IMR-90 (cell line): ENCODE data around the gene ACIN1. TPM values are rescaled to one million over a fixed set of nuclear protein-coding genes. Genes with fewer than 3 reads are reported as not detected.

Experiments used
- ATAC-seq: fragments of 200-7000 bp; cut with Tn5 transposase; 2 replicates; pipeline ENCODE4 v1.9.1; 2020; ENCODE audit warnings: low read depth, mild to moderate bottlenecking, moderate library complexity
- BruUV-seq: library from RNA; stranded (reverse); fragments of 400-500 nt; replicated peaks from 2 replicates; lab custom pipeline; 2021; lab: Mats Ljungman, UMichigan
- CTCF ChIA-PET: fragments of 300-600 bp; formaldehyde crosslinking; extraction: SDS; loops from one replicate; lab custom pipeline; 2021; ENCODE audit warnings: antibody characterized with exemption; lab: Yijun Ruan, JAX
- POLR2A ChIA-PET: fragments of 300-600 bp; sonication (Branson Sonifier 250); formaldehyde crosslinking; loops from one replicate; lab custom pipeline; 2022; ENCODE audit warnings: antibody characterized with exemption; ENCODE audit not compliant: unreplicated experiment; lab: Charles Lee
- DNase-seq: peaks from one replicate; pipeline ENCODE4 v3.0.0; 2013
- H2AFZ ChIP-seq: replicated peaks from 2 replicates; pipeline ENCODE3; 2013; ENCODE audit warnings: low read length, mild to moderate bottlenecking; ENCODE audit not compliant: poor library complexity
- H2AK5ac ChIP-seq: 2 replicates; pipeline ENCODE4 v1.6.1; 2013; ENCODE audit warnings: low read depth, low read length, inconsistent platforms
- H2AK9ac ChIP-seq: replicated peaks from 2 replicates; pipeline ENCODE3; 2013; ENCODE audit warnings: mild to moderate bottlenecking, low read depth, low read length, moderate library complexity; ENCODE audit not compliant: poor library complexity
- H2BK120ac ChIP-seq: 2 replicates; pipeline ENCODE4 v1.6.1; 2013; ENCODE audit warnings: low read depth, low read length, inconsistent platforms
- H2BK15ac ChIP-seq: 3 replicates; pipeline ENCODE4 v1.6.1; 2013; ENCODE audit warnings: low read depth, low read length, inconsistent platforms
- H2BK20ac ChIP-seq: 2 replicates; pipeline ENCODE4 v1.6.1; 2013; ENCODE audit warnings: low read depth, mild to moderate bottlenecking, inconsistent platforms, low read length, moderate library complexity
- H2BK5ac ChIP-seq: 2 replicates; pipeline ENCODE4 v1.6.1; 2013; ENCODE audit warnings: mild to moderate bottlenecking, low read depth, low read length, inconsistent platforms; ENCODE audit not compliant: poor library complexity, severe bottlenecking
- H3K14ac ChIP-seq: replicated peaks from 2 replicates; pipeline ENCODE4 v1.6.1; 2013; ENCODE audit warnings: low read depth, low read length, inconsistent platforms
- H3K18ac ChIP-seq: 2 replicates; pipeline ENCODE4 v1.6.1; 2013; ENCODE audit warnings: low read depth, low read length, control low read depth
- H3K23ac ChIP-seq: 2 replicates; pipeline ENCODE4 v1.6.1; 2013; ENCODE audit warnings: low read depth, low read length, inconsistent platforms
- H3K27ac ChIP-seq: 2 replicates; pipeline ENCODE4 v1.5.1; 2013; ENCODE audit warnings: mild to moderate bottlenecking, control low read depth, low read length; ENCODE audit not compliant: insufficient read depth
- H3K27me3 ChIP-seq: 2 replicates; pipeline ENCODE4 v1.6.1; 2013; ENCODE audit warnings: low read length; ENCODE audit not compliant: control insufficient read depth, insufficient read depth
- H3K36me3 ChIP-seq: 2 replicates; pipeline ENCODE4 v1.6.1; 2013; ENCODE audit warnings: low read length, mixed read lengths; ENCODE audit not compliant: control insufficient read depth, insufficient read depth
- H3K4ac ChIP-seq: 2 replicates; pipeline ENCODE4 v1.6.1; 2013; ENCODE audit warnings: low read depth, low read length, inconsistent platforms
- H3K4me1 ChIP-seq: 2 replicates; pipeline ENCODE4 v1.6.1; 2013; ENCODE audit warnings: low read length, mixed read lengths; ENCODE audit not compliant: control insufficient read depth, insufficient read depth
- H3K4me2 ChIP-seq: 2 replicates; pipeline ENCODE4 v1.6.1; 2013; ENCODE audit warnings: low read depth, mild to moderate bottlenecking, control low read depth, low read length, moderate library complexity
- H3K4me3 ChIP-seq: 2 replicates; pipeline ENCODE4 v1.5.1; 2013; ENCODE audit warnings: low read depth, mild to moderate bottlenecking, control low read depth, low read length, moderate library complexity; ENCODE audit not compliant: insufficient read depth
- H3K56ac ChIP-seq: 2 replicates; pipeline ENCODE4 v1.6.1; 2013; ENCODE audit warnings: low read length, inconsistent platforms; ENCODE audit not compliant: insufficient read depth; ENCODE audit errors: extremely low read depth
- H3K79me1 ChIP-seq, 2 experiments: 2 replicates each; pipeline ENCODE4 v1.6.1; 2013; ENCODE audit warnings: low read length in 2 of 2, inconsistent platforms in 1 of 2, low read depth in 1 of 2
- H3K9ac ChIP-seq: 2 replicates; pipeline ENCODE4 v1.6.1; 2013; ENCODE audit warnings: low read depth, low read length, control low read depth
- H3K9me1 ChIP-seq: 2 replicates; pipeline ENCODE4 v1.6.1; 2013; ENCODE audit warnings: low read length, inconsistent platforms; ENCODE audit not compliant: insufficient read depth
- H3K9me3 ChIP-seq: 2 replicates; pipeline ENCODE4 v1.6.1; 2013; ENCODE audit warnings: low read length; ENCODE audit not compliant: control insufficient read depth, insufficient read depth
- H4K20me1 ChIP-seq: 2 replicates; pipeline ENCODE4 v1.6.1; 2013; ENCODE audit warnings: low read length, inconsistent platforms; ENCODE audit not compliant: insufficient read depth
- H4K5ac ChIP-seq: 2 replicates; pipeline ENCODE4 v1.6.1; 2013; ENCODE audit warnings: mild to moderate bottlenecking, low read depth, low read length, control low read depth
- H4K8ac ChIP-seq, 2 experiments: 2 replicates each; pipeline ENCODE4 v1.6.1; 2013; ENCODE audit warnings: low read depth in 2 of 2, low read length in 2 of 2, control low read depth in 1 of 2, inconsistent platforms in 1 of 2
- H4K91ac ChIP-seq: 2 replicates; pipeline ENCODE4 v1.6.1; 2013; ENCODE audit warnings: low read depth, low read length, inconsistent platforms; ENCODE audit not compliant: insufficient read depth
- CTCF ChIP-seq: conservative IDR thresholded peaks from 2 replicates; pipeline ENCODE4 v1.5.1; 2012; ENCODE audit warnings: mild to moderate bottlenecking, low read depth, low read length, improper control_type of control experiment
- POLR2A ChIP-seq: IDR thresholded peaks from 2 replicates; pipeline ENCODE4 v1.6.1; 2012; ENCODE audit warnings: mild to moderate bottlenecking, low read depth, low read length
- RCOR1 ChIP-seq: IDR thresholded peaks from 2 replicates; pipeline ENCODE4 v1.6.1; 2012; ENCODE audit warnings: mild to moderate bottlenecking, low read length, improper control_type of control experiment; ENCODE audit not compliant: insufficient replicate concordance
- WGBS, 2 experiments: methylation state at CpG; one replicate each; pipeline versions ENCODE4 v1.1.5 to v1.1.7; 2013; ENCODE audit warnings: missing lambda C conversion rate in 2 of 2; ENCODE audit not compliant: insufficient read length in 1 of 2; ENCODE audit errors: extremely low coverage in 2 of 2; 5-methylcytosine and 5-hydroxymethylcytosine counted together
- dilution Hi-C: fragments of 300-500 bp; cut with HindIII; formaldehyde crosslinking; loops from one replicate; pipeline ENCODE4 v1.14.3; 2018; ENCODE audit warnings: low sequenced_read_pairs; ENCODE audit not compliant: unreplicated experiment
- in situ Hi-C: fragments of 300-500 bp; cut with MboI; formaldehyde crosslinking; loops from 3 replicates; pipeline ENCODE4 v1.14.3; 2019; ENCODE audit warnings: low sequenced_read_pairs, inconsistent platforms, mixed read lengths
- intact Hi-C: fragments of 100-400 bp; cut with micrococcal nuclease; formaldehyde crosslinking; loops from 2 replicates; pipeline ENCODE4 v1.10.0; 2022
- polyA plus RNA-seq, 3 experiments: library from polyadenylated mRNA; depleted of rRNA; stranded (reverse); fragments of >200 nt; gene quantifications; 2 replicates each; pipeline ENCODE4 v1.2.3, GENCODE V29; 2012; ENCODE audit warnings: low replicate concordance in 1 of 3
- total RNA-seq: library from RNA; depleted of rRNA; stranded (reverse); fragments of >200 nt; gene quantifications from 2 replicates; pipeline ENCODE4 v1.2.3, GENCODE V29; 2012

The ACIN1 gene
- total and polyA plus RNA-seq, 2 of the 4 experiments (the other 2 are of a cell fraction) = 73.8 to 185 TPM

DNA sequence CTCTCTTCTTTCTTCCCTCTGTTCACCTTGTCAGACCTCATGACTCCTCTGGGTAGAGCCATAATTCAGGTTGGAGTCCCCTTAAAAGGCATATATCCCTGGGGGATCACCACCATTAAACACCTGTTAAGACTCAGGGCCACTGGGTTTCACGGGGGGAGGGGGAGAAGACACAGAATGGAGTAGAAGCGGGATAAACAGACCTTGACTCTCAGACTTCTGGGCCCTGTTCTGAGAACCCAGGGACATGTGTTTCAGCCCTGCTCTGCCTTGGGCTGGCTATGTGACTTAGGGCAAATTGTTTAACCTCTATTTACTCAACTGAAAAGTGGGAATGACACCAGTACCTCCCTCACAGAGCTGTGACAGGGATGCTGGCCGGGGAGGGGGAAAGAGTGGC lies 42.3 kb downstream of the ACIN1 start:
- H2BK20ac ChIP-seq = no peak overlapping the region
- dilution Hi-C loops = no loop called here
- H3K9me1 ChIP-seq = no peaks in the 10 kb centered on the region
- ATAC-seq (no peak), DNase-seq (no peak)
- H3K4me1 ChIP-seq = peaks cover 10% of the 10 kb centered on the region; the same call in 1 of the 2 replicates
- no peak overlapping the region for H2AK5ac ChIP-seq
- no peak overlapping the region for H3K4me3 ChIP-seq
- no peak overlapping the region for H3K27ac ChIP-seq
- no peak overlapping the region for H3K23ac ChIP-seq
- no peak overlapping the region for H2BK120ac ChIP-seq
- H3K14ac ChIP-seq = no peak overlapping the region
- H2BK5ac ChIP-seq = no peak overlapping the region
- ChIA-PET POLR2A (interaction anchor here (1.0 kb wide), 1 partner anchor 122 kb away, joined by 4 read pairs; no protein-coding TSS in a partner anchor), CTCF (interaction anchor here (1.4 to 1.5 kb wide), 2 partner anchors 58 to 59 kb away, joined by 4 to 5 read pairs; no protein-coding TSS in a partner anchor)
- no peak overlapping the region for H3K4me2 ChIP-seq
- no peak overlapping the region for H3K18ac ChIP-seq
- H3K36me3 ChIP-seq = peaks cover 2% of the 10 kb centered on the region; the same call in 1 of the 2 replicates
- no peak overlapping the region for H3K4ac ChIP-seq
- no peak overlapping the region for H4K8ac ChIP-seq
- H3K56ac ChIP-seq = no peak overlapping the region
- no TSS peak for BruUV-seq
- WGBS, 2 experiments = no CpG with 5 or more reads among the region's 3 CpGs
- H4K5ac ChIP-seq = no peak overlapping the region
- H4K91ac ChIP-seq = no peak overlapping the region
- H3K9me3 ChIP-seq = no peaks in the 10 kb centered on the region
- peaks cover 0 to 19% of the 10 kb centered on the region in 2 experiments; a peak in 2 of 4 replicates for H3K79me1 ChIP-seq
- H2AK9ac ChIP-seq = peak overlapping the region; percentile 23
- H3K27me3 ChIP-seq = no peaks in the 10 kb centered on the region
- no peak overlapping the region for H2AFZ ChIP-seq
- H3K9ac ChIP-seq = no peak overlapping the region
- TF ChIP-seq RCOR1 = no peak
- no peak for TF ChIP-seq POLR2A
- no peak for TF ChIP-seq CTCF
- H2BK15ac ChIP-seq = no peak overlapping the region
- peaks cover under 1% of the 10 kb centered on the region for H4K20me1 ChIP-seq
- in situ Hi-C loops = loop anchor here (5.0 kb wide), 1 partner anchor 60 kb away; no protein-coding TSS in a partner anchor
- intact Hi-C loops = loop anchor here (1.0 kb wide), 1 partner anchor 34 kb away; no protein-coding TSS in a partner anchor
